Mammary epithelial cell (primary cell): ENCODE measurements around the gene RYK.
"Not testable (repeated sequence)": the region's sequence is repeated elsewhere in the genome, so short reads cannot be mapped to it uniquely, and the experiment has no call there.

ENCODE experiments used
- EZH2 ChIP-seq: IDR thresholded peaks from 2 replicates; pipeline ENCODE4 v1.6.1; 2012; ENCODE audit warnings: low read length, inconsistent platforms, borderline replicate concordance
- TF ChIP-seq, protein P1 (sequence below), 2 donors: IDR thresholded peaks in 1 of 2; conservative IDR thresholded peaks in 1 of 2; 2 replicates each; pipeline ENCODE4 v1.5.1; 2011 to 2012; ENCODE audit warnings: inconsistent platforms in 2 of 2, low read length in 2 of 2, mild to moderate bottlenecking in 2 of 2, control low read depth in 1 of 2, low read depth in 1 of 2; ENCODE audit not compliant: insufficient read depth in 1 of 2; ENCODE audit errors: extremely low read depth in 1 of 2

DNA sequence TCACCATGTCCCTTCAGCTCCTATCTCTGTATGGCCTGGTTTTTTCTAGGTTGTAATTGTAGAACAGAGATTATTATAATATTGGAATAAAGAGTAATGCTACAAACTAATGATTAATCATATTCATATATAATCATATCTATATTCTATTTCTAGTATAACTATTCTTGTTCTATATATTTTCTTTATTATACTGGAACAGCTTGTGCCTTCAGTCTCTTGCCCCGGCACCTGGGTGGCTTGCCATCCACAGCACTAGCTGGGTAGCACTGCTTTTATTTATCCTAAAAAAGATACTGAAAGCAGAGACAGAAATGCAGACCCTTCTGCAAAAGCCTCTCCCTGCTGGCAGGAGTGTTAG is 25.9 kb downstream of the RYK start:
- TF ChIP-seq, protein P1, sequence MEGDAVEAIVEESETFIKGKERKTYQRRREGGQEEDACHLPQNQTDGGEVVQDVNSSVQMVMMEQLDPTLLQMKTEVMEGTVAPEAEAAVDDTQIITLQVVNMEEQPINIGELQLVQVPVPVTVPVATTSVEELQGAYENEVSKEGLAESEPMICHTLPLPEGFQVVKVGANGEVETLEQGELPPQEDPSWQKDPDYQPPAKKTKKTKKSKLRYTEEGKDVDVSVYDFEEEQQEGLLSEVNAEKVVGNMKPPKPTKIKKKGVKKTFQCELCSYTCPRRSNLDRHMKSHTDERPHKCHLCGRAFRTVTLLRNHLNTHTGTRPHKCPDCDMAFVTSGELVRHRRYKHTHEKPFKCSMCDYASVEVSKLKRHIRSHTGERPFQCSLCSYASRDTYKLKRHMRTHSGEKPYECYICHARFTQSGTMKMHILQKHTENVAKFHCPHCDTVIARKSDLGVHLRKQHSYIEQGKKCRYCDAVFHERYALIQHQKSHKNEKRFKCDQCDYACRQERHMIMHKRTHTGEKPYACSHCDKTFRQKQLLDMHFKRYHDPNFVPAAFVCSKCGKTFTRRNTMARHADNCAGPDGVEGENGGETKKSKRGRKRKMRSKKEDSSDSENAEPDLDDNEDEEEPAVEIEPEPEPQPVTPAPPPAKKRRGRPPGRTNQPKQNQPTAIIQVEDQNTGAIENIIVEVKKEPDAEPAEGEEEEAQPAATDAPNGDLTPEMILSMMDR (conservative IDR thresholded peaks at IDR 0.05 in 1 of 2, IDR thresholded peaks at IDR 0.05 in 1 of 2; ENCODE audit: extremely low read depth in 1 of 2, insufficient read depth in 1 of 2, low read depth in 1 of 2, low read length in 2 of 2), result not testable (repeated sequence)
- TF ChIP-seq EZH2, result not testable (repeated sequence)
